Activated T-helper 9 cell treated with anti-CD3 and anti-CD28 coated beads, Interleukin-2, amount 50 U/mL, for 16 hours (primary cell): ENCODE results near the gene INPP4B.

Source experiments
- DNase-seq: peaks from one replicate; pipeline ENCODE4 v3.0.0-alpha.2; 2020; ENCODE audit warnings: low read depth

Gene INPP4B

GRCh38 chr4:142727149-142727548, 119.0 kb downstream of the INPP4B start:
- DNase-seq: no peak

DNA sequence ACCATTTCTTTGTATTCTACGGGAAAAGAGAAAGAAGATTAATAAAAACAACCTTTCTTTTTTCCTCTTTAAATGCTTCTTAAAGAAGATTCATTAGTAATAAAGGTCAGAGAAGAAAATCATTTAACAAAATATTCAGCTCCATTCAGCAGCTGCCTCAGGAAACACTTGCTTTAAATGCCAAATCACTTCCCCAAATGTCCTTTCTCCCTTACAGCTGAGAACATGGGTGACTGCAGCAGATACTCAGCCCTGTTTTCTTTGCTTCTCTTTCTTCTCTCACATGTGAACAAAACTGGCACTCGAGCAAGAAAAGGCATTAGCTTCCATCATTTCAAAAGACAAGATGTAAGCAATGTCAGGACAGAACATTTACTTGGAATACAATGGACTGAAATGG, 120.2 kb downstream of the INPP4B start:
- no peak for DNase-seq

- no peak for DNase-seq
Observed at GRCh38 chr4:142721187-142721586, 124.9 kb downstream of the INPP4B start.

DNA sequence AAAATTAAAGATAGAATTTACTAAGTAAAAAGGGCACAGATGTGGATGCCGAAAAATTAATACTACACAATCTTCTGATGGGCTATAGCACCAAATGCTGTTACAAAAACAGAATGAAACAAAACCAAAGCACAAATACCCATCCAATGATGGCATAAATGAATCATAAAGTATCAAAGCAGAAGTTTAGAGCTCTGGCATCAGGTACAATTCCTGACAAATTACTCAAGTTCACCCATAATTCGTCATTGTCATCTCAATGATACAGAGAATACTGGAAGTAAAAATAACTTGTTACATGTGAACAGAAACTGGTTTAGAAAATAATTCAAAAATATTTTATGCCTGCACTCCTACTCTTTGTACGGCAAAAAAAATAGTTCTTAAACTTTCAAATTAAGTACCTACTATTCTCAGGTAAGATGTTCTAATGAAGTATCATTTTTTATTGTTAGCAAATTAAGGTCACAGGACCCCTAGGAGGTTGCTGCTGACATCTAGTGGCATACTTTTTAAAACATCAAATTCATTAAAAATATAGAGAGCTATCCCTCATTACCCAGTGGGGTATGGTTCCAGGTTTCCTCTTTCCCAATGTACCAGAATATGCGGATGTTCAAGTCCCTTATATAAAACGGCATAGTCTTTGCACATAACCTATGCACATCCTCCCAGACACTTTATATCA, 126.1 kb downstream of the INPP4B start:
- DNase-seq: no peak

- DNase-seq: no peak
Observed at GRCh38 chr4:142718981-142719380, 127.1 kb downstream of the INPP4B start.

DNA sequence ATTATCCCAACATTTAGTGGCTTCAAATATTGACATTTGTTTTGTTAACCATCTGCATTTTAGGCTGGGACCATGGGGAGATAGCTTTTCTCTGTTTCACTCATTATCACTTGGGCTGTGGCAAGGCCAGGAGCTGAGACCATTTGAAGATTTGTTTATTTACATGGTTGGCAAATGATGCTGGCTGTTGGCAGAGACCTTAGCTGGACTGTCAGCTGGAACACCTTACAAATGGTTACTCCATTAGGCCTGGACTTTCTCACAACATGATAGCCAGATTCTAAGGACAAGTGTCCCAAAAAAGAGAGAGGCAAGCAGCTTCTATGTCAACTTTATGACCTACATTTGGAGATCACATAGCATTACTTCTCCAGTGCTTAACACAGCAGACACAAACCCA, 130.4 kb downstream of the INPP4B start:
- no peak for DNase-seq

GRCh38 chr4:142713282-142714030, 132.6 kb downstream of the INPP4B start:
- no peak for DNase-seq

DNA sequence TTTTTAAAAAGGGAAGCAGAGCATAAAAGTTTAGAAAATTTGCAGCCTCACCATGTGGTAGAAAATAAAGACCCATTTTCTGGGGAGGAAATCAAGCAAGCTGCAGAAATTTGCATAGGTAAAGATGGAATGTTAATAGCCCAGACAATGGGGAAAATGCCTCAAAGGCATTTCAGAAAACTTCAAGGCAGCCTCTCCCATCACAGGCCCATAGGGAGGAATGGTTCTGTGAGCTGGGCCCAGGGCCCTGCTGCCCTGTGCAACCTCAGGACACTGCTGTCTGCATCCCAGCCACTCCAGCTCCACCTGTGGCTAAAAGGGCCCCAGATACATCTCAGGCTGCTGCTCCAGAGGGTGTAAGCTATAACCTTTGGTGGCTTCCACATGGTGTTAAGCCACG, 137.9 kb downstream of the INPP4B start:
- no peak for DNase-seq

DNA sequence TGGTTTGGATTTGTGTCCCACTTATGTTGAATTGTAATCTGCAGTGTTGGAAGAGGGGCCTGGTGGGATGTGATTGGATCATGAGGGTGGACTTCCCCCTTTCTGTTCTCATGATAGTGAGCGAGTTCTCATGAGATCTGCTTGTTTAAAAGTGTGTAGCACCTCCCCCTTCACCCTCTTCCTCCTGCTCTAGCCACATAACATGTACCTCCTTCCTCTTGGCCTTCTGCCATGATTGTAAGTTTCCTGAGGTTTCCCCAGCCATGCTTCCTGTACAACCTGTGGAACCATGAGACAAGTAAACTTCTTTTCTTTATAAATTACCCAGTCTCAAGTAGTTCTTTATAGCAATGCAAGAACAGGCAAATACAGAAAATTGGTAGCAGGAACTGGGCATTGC, 138.7 kb downstream of the INPP4B start:
- no peak for DNase-seq

GRCh38 chr4:142706381-142706780, 139.7 kb downstream of the INPP4B start:
- no peak for DNase-seq

- no peak for DNase-seq
Observed at GRCh38 chr4:142705820-142706219, 140.3 kb downstream of the INPP4B start.

DNA sequence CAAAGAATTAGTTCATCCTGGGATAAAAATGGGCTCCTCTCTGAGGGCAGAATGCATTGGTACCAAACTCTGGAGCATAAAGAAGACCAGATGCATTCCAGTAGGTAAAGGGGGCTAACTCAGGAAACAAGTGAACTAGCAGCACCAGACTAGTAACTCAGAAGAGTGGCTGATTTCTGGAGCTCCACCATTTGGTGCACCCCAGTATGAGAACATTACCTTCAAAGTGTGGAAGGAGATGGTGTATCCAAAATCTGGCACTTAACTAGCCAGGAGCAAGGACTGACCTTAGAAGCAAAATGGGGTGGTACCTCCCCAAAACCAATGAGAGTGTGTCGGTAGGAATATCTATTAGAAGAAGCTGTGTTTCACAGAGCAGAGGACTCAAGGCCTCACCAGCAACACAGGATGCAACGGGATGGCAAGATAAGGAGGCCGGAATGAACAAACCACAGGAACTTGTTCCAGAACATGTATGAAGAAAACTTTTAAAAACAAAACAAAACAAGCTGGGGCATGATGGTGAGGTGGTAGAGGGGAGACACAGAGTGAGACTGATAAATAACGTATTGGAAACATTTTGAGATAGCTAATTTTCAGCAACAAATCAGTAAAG, 142.3 kb downstream of the INPP4B start:
- no peak for DNase-seq

- DNase-seq: no peak
Observed at GRCh38 chr4:142701017-142701416, 145.1 kb downstream of the INPP4B start.

DNA sequence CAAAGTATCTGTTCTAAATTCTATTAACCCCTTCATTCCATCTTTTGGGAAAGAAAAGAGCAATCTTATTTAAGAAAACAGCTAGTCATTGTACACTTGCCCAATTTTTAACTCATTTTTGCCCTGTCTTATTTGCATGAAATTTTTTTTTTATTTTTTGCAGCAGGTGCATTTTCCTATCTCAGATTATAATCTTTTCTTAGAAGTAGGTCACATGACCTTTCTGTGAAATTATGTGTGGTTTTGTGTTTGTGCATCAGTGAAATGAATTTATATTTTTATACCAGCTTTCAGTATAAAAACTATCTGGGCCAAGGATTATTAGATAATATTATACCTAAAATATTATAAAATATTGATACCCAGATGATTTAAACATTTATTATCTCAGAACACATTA, 145.6 kb downstream of the INPP4B start:
- DNase-seq: no peak

DNA sequence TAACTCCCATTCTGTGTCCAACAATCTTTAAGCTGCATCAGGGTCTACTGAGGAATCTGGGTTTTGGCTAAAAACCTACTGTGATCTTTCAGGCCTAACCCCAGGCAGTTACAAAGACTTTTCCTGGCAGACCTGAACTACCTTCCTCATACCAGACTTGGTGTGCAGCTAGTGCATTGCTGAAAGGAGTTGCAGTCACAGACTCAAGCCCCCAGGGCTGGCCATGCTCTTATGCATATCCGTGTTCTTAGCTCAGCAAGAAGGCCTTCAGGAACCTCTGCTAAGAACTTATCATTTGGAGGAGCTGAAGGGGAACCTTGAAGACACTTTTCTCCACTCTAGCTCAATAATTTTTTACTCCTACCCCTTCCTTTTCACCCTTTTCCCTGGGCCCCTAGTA, 147.5 kb downstream of the INPP4B start:
- DNase-seq: no peak

GRCh38 chr4:142697928-142698327, 148.2 kb downstream of the INPP4B start:
- DNase-seq: no peak

- DNase-seq: no peak
Observed at GRCh38 chr4:142697320-142697719, 148.8 kb downstream of the INPP4B start.

DNA sequence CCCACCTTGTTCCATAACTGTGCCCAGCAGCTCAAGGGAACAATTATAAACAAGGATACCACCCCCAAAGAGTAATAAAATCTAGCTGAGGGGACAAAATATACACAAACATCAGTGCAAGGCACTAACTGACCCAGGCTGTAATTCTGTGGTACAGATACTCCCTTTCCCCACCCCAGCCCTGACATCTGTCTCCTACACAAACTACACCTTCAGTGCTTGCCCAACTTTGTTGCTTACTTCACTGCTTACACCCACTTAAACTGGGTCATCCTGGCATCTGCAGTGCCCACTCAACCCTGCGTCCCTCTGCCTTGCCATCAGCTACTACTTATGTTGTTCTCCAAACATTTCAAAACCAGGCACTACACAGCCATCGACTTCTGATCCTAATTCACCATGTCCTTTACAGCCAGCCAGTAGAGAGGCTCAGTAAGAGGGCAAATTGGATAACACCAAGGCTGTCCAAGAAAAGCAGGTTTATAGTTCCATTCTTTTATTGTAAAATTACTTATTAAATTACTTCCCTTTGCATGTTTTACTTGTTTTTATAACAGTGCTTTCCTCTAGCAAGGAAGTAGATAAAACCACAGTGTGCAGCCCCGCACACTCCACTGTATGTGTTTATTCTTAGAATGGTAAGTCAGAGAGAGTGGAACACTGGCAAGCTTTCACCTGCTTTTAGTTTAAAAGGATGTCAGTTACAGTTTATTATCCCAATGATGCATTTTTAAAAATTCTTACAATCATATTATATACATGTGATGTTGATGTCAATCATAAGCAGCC, 149.6 kb downstream of the INPP4B start:
- no peak for DNase-seq

DNA sequence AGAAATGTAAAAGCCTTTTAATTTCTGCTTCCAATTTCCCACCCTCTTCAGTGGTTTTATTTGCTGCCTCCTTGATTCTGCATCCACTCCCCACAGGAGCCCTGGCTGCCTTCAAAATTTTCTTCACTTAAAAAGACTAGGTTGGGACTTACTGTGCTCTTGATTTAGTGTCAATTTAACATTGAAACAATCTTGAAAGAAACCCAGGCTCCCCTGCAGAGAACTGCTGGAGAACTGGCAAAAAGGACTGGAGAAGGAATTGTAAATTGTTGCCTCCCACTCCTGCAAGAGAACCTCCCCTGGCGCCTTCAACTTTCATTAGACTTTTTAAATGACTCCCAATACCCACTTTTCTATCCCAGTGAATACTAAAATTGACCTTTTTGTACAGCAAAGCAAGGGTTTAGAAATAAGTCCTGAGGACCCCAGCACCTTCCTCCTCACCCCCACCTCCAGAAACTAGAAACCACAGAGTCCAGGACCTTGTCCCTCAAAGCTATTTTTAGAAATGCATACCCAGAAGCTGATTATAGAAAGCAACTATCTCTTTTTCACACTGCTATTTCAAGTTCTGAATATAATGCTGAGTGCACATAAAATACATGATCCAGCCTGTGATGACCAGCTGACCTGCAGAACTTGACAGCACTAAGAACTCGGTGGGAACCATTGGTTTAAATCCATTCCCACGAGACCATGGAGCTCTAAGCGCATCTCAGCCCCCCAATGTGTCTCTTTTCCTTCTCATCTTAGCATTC, 155.5 kb downstream of the INPP4B start:
- no peak for DNase-seq

GRCh38 chr4:142687547-142688275, 158.4 kb downstream of the INPP4B start:
- no peak for DNase-seq

- no peak for DNase-seq
Observed at GRCh38 chr4:142686081-142686480, 160.0 kb downstream of the INPP4B start.
